Transverse colon (tissue), 4 donors: Measurements from ENCODE around the gene TUBD1. TPM values are rescaled to one million over a fixed set of nuclear protein-coding genes. Genes with fewer than 3 reads are reported as not detected.
A peak's percentile ranks its signal among the peaks of the same experiment; 100 is the strongest.

Experiments used
- DNase-seq: peaks from one replicate; pipeline ENCODE4 v3.0.0-alpha.2; 2019
- H3K27ac ChIP-seq, 4 donors: fragments of 200-600 bp; sonication (generic); 2 replicates each; pipeline ENCODE4 v1.5.1; 2016 to 2018; ENCODE audit warnings: inconsistent platforms in 4 of 4
- H3K27me3 ChIP-seq: fragments of 200-600 bp; sonication (generic); 2 replicates; pipeline ENCODE4 v1.5.1; 2017; ENCODE audit warnings: inconsistent platforms
- H3K36me3 ChIP-seq, 4 donors: fragments of 200-600 bp; sonication (generic); 2 replicates each; pipeline ENCODE4 v1.5.1; 2017 to 2019; ENCODE audit warnings: inconsistent platforms in 4 of 4
- H3K4me1 ChIP-seq, 4 donors: fragments of 200-600 bp; sonication (generic); 2 replicates each; pipeline ENCODE4 v1.5.1; 2017 to 2020; ENCODE audit warnings: inconsistent platforms in 4 of 4
- H3K4me3 ChIP-seq, 4 donors: fragments of 200-600 bp; sonication (generic); 1 replicate in 1 of 4; 2 replicates in 3 of 4; pipeline versions ENCODE4 v1.5.1 to v1.6.1; 2017 to 2019; ENCODE audit warnings: inconsistent platforms in 4 of 4
- H3K9me3 ChIP-seq, 2 donors: fragments of 200-600 bp; sonication (generic); 2 replicates each; pipeline ENCODE4 v1.5.1; 2017 to 2019; ENCODE audit warnings: inconsistent platforms in 2 of 2
- CTCF ChIP-seq, 5 experiments: fragments of 200-600 bp in 3 of 5; fragments of 450-650 bp in 2 of 5; sonication (generic) in 3 of 5; IDR thresholded peaks; 1 replicate in 2 of 5; 2 replicates in 3 of 5; pipeline ENCODE4 v1.5.1; 2016 to 2017; ENCODE audit warnings: antibody characterized with exemption in 5 of 5, inconsistent platforms in 3 of 5, mild to moderate bottlenecking in 2 of 5, moderate library complexity in 1 of 5
- EP300 ChIP-seq: sonication (generic); formaldehyde crosslinking; IDR thresholded peaks from one replicate; pipeline ENCODE4 v1.6.1; 2017; ENCODE audit warnings: antibody characterized with exemption, low read depth
- POLR2A ChIP-seq: fragments of 450-650 bp; IDR thresholded peaks from one replicate; pipeline ENCODE4 v1.6.1; 2016; ENCODE audit warnings: antibody characterized with exemption, mild to moderate bottlenecking, moderate library complexity
- POLR2AphosphoS5 ChIP-seq, 3 donors: sonication (generic); formaldehyde crosslinking; IDR thresholded peaks; one replicate each; pipeline ENCODE4 v1.6.1; 2016; ENCODE audit warnings: antibody characterized with exemption in 3 of 3
- WGBS, 2 donors: methylation state at CpG; one replicate each; pipeline ENCODE4 v1.1.5; 2018; ENCODE audit warnings: low coverage in 1 of 2; 5-methylcytosine and 5-hydroxymethylcytosine counted together
- in situ Hi-C, 4 donors: fragments of 200-750 bp; cut with MboI; loops; one replicate each; pipeline versions ENCODE4 v1.15.0 to v1.15.1; 2017; ENCODE audit warnings: low sequenced_read_pairs in 3 of 4, low pct_ligation_motif_present in 1 of 4, low pct_unique_long_range_greater_than_20kb in 1 of 4
- intact Hi-C: fragments of 100-400 bp; cut with DNase I; formaldehyde crosslinking; loops from one replicate; pipeline ENCODE4 v1.15.1; 2023; ENCODE audit warnings: low total_unique reads
- total RNA-seq, 4 donors: library from RNA; depleted of rRNA; stranded (reverse); fragments of >200 nt; gene quantifications; one replicate each; pipeline ENCODE4 v1.1.0, GENCODE V29; 2016

Gene TUBD1
- total RNA-seq, 4 donors from 2014 or later, result 0.80 to 13.3 (median 4.1) TPM

- H3K4me3 ChIP-seq, result peak overlapping the region in 1 of 4 donors; percentile 29
- no peaks in the 10 kb centered on the region for H3K9me3 ChIP-seq
- peak overlapping the region; percentile 90 to 94 (median 92) for H3K27ac ChIP-seq
- H3K36me3 ChIP-seq, result no peaks in the 10 kb centered on the region
- H3K27me3 ChIP-seq, result no peaks in the 10 kb centered on the region
- DNase-seq, result no peak
- in situ Hi-C loops, result no loop called here
- intact Hi-C loops, result no loop called here
- H3K4me1 ChIP-seq, result peaks cover 36 to 76% (median 54%) of the 10 kb centered on the region in 4 donors
- 43 to 50% methylated on average over 1 to 2 of the region's 2 CpGs for WGBS, 2 donors
- no peak for TF ChIP-seq POLR2A
- no peak for TF ChIP-seq POLR2AphosphoS5 (IDR thresholded peaks at IDR 0.05)
- TF ChIP-seq EP300, result no peak
- TF ChIP-seq CTCF (IDR thresholded peaks at IDR 0.05), result no peak
These were observed 64.3 kb downstream of the TUBD1 start for GRCh38 chr17:59828478-59828760.

GRCh38 chr17:59827721-59828477 is 64.8 kb downstream of the TUBD1 start:
- Histone ChIP-seq H3K27me3 (no peaks in the 10 kb centered on the region), H3K4me1 (peaks cover 36 to 72% (median 52%) of the 10 kb centered on the region in 4 donors), H3K9me3 (no peaks in the 10 kb centered on the region), H3K36me3 (peaks cover 0 to 3% (median 0%) of the 10 kb centered on the region in 4 donors), H3K27ac (peak overlapping the region; percentile 90 to 94 (median 92)), H3K4me3 (peak overlapping the region in 1 of 4 donors; percentile 29)
- intact Hi-C loops (no loop called here), in situ Hi-C loops (no loop called here)
- WGBS, 2 donors, result 40 to 57% methylated on average over 1 to 5 of the region's 5 CpGs
- no peak for DNase-seq
- TF ChIP-seq POLR2A (no peak), CTCF (IDR thresholded peaks at IDR 0.05) (peak in 1 of 5 experiments; percentile 8), POLR2AphosphoS5 (IDR thresholded peaks at IDR 0.05) (peak in 1 of 3 donors; percentile 29), EP300 (no peak)

- peaks cover 0 to 8% (median 0%) of the 10 kb centered on the region in 4 donors for H3K36me3 ChIP-seq
- TF ChIP-seq EP300, result no peak
- TF ChIP-seq POLR2AphosphoS5 (IDR thresholded peaks at IDR 0.05), result no peak
- TF ChIP-seq POLR2A, result no peak
- TF ChIP-seq CTCF (IDR thresholded peaks at IDR 0.05), result no peak
- H3K4me1 ChIP-seq, result peaks cover 36 to 69% (median 52%) of the 10 kb centered on the region in 4 donors
- H3K9me3 ChIP-seq, result no peaks in the 10 kb centered on the region
- in situ Hi-C loops (no loop called here), intact Hi-C loops (no loop called here)
- no peak for DNase-seq
- H3K4me3 ChIP-seq, result no peak overlapping the region
- WGBS, 2 donors, result 71 to 77% methylated on average over 4 of the region's 4 CpGs
- peak overlapping the region; percentile 90 to 94 (median 92) for H3K27ac ChIP-seq
- H3K27me3 ChIP-seq, result no peaks in the 10 kb centered on the region
These were observed 65.9 kb downstream of the TUBD1 start for GRCh38 chr17:59826706-59827453.

GRCh38 chr17:59825533-59826322 is 67.0 kb downstream of the TUBD1 start:
- in situ Hi-C loops, result no loop called here
- DNase-seq, result no peak
- Histone ChIP-seq H3K9me3 (no peaks in the 10 kb centered on the region), H3K4me3 (no peak overlapping the region), H3K36me3 (peaks cover 0 to 8% (median 0%) of the 10 kb centered on the region in 4 donors), H3K4me1 (peaks cover 30 to 58% (median 45%) of the 10 kb centered on the region in 4 donors), H3K27me3 (no peaks in the 10 kb centered on the region), H3K27ac (peak overlapping the region; percentile 90 to 94 (median 92))
- intact Hi-C loops, result no loop called here
- TF ChIP-seq CTCF (IDR thresholded peaks at IDR 0.05), result no peak
- TF ChIP-seq POLR2A, result peak; percentile 16
- peak; percentile 86 for TF ChIP-seq EP300
- TF ChIP-seq POLR2AphosphoS5 (IDR thresholded peaks at IDR 0.05), result peak; percentile 46 to 75 (median 48)
- 50 to 58% methylated on average over 5 of the region's 5 CpGs for WGBS, 2 donors
